Retinal pigment epithelial cell (primary cell): ENCODE measurements around the gene CHSY1.

ENCODE experiments used
- DNase-seq: peaks from one replicate; pipeline ENCODE4 v3.0.0-alpha.2; 2010; ENCODE audit warnings: low read depth
- H3K4me3 ChIP-seq: 2 replicates; pipeline ENCODE4 v1.5.1; 2011; ENCODE audit warnings: mild to moderate bottlenecking, low read length, control low read depth, moderate library complexity
- CTCF ChIP-seq: conservative IDR thresholded peaks from 2 replicates; pipeline ENCODE4 v1.5.1; 2011; ENCODE audit warnings: low read depth, low read length, control low read depth, inconsistent platforms

CHSY1 gene

GRCh38 chr15:101165905-101166471, 85.9 kb downstream of the CHSY1 start:
- no peak overlapping the region for H3K4me3 ChIP-seq
- no peak for DNase-seq
- TF ChIP-seq CTCF: no peak

- no peak for TF ChIP-seq CTCF
- H3K4me3 ChIP-seq: no peak overlapping the region
- DNase-seq: no peak
These were observed 89.0 kb downstream of the CHSY1 start for GRCh38 chr15:101162701-101163483.

GRCh38 chr15:101161656-101162055, 90.2 kb downstream of the CHSY1 start:
- H3K4me3 ChIP-seq: no peak overlapping the region
- no peak for DNase-seq
- TF ChIP-seq CTCF: no peak

- no peak overlapping the region for H3K4me3 ChIP-seq
- DNase-seq: no peak
- no peak for TF ChIP-seq CTCF
These were observed 91.7 kb downstream of the CHSY1 start for GRCh38 chr15:101159936-101160815.

- no peak for TF ChIP-seq CTCF
- H3K4me3 ChIP-seq: no peak overlapping the region
- DNase-seq: no peak
These were observed 92.5 kb downstream of the CHSY1 start for GRCh38 chr15:101159096-101159935.

GRCh38 chr15:101158166-101159095, 93.4 kb downstream of the CHSY1 start:
- no peak for DNase-seq
- TF ChIP-seq CTCF: no peak
- no peak overlapping the region for H3K4me3 ChIP-seq
